ENCODE measurements around the gene TATDN2.
"Not testable (repeated sequence)": the region's sequence is repeated elsewhere in the genome, so short reads cannot be mapped to it uniquely, and the experiment has no call there.

The TATDN2 gene

DNA sequence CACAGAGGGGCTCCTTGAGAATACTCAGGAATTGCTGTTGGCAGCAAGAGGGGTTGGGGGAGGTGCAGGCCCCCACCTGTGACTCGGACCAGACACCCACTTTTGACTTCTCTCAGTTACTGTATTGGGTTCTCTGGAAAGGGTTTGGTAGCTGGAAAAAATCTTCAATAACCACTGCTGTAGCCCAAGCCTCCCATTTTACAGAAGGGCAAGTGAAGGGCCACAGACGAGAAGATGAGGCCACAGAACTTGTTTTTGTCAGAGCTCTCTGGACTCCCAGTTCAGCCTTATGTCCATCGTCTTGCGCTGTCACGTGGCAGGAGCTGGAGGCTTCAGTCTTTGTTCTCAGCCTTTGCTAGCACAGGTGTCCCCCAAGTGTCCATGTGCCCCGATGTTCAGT is 12.7 kb upstream of the TATDN2 start:
- no peak for DNase-seq

DNA sequence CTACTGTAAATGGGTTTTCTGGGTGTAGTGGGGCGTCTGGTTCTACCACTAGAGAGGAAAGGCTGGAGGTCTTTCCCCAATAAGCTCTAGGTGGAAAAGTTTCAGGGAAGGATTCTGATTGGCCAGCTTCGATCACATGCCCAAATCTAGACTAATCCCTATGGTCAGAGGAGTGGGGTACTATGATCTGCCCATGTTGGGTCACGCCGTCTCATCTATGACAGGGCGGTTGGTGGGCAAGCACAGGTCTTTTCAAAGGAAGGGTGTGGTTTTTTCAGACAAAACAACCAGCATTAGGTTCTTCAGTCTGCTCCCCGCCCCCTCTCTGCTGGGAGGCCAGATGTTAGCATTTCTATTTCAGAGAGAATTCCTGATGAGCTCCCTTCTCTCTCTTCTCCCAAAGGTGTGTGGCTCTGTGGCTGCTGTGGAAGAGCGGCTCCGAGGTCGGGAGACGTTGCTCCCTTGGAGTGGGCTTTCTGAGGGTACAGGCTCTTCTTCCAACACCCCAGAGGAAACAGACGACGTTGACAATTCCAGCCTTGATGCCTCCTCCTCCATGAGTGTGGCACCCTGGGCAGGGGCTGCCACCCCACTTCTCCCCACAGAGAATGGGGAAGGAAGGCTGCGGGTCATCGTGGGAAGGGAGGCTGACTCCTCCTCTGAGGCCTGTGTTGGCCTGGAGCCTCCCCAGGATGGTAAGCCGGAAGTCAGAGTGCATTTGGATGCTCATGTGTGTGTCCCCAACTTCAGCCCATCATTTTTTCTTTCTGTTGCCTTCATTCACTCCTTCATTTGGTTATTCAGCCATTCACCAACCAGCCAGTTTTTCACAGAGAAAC is 9.7 kb upstream of the TATDN2 start:
- DNase-seq, result no peak

DNA sequence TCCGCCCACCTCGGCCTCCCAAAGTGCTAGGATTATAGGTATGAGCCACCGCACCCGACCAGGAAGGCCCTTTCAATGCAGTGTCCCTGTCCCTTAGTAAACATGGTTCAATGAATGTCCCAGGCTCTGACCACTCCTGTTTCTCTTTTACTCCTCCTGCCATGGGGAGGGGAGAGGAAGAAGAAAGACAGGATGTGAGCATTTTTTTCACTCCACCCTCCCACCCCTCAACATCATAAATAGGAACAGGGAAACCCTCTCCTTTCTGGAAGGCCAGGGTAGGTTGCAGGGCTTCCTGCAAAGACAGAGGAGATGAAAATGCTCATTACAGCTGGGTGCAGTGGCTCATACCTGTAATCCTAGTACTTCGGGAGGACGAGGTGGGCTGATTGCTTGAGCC is 7.5 kb upstream of the TATDN2 start:
- no peak for DNase-seq

DNA sequence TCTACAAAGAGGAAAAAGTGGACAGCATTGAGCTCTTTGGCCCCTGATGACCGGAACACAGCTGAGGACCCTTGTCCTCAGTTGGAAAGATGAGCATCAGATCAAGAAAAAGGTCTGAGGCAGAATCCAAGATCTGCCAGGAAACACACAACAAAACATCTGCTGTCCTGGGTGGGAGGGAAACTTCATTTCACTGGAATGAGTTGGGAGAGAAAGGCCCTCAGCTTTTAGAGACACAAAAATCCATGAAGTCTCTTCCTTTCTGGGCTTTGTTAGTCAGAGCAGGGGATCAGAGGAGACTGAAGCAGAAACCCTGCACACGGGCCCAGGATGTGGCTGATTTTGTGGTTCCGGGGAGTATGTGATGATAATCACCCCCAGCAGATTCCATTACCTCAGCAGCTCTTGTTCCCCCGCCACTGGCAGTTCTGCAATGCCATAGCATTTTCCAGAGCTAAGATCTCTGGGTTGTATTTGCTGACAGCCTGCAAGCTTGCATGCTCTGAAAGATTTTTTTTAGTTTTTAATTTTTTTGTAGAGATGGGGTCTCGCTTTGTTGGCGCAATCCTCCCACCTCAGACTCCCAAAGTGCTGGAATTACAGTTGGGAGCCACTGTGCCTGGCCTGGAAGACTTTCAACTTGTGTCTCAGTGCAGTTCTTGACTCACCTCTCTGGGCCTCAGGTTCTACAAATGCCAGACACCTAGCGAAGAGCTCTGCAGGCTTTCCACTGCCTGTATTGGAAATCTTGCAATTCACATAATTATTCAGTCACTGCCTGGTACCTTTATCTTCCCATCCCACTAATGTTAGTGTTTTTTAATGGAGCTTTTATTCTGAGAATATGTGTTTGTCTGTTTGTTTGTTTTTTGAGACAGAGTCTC is 5.8 kb upstream of the TATDN2 start:
- DNase-seq, result peak; percentile 65

DNA sequence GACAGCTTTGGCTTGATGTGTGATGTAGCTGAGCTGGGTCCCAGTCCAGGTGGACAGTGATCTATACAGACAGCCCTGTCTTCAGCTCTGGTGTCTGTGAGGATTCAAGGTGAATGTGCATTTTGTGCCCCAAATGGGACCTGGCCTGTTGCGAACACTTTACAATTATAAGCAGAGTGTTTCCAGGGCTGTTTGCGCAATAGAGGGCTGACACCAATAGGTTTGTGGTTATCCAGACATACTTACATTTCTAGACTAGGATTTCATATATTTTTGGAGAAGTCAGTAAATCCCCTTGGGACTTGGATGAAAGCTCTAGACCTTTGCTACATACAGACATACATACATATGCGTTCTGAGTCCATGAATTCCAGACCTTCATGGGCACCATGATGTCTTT is 4.2 kb upstream of the TATDN2 start:
- no peak for DNase-seq

DNA sequence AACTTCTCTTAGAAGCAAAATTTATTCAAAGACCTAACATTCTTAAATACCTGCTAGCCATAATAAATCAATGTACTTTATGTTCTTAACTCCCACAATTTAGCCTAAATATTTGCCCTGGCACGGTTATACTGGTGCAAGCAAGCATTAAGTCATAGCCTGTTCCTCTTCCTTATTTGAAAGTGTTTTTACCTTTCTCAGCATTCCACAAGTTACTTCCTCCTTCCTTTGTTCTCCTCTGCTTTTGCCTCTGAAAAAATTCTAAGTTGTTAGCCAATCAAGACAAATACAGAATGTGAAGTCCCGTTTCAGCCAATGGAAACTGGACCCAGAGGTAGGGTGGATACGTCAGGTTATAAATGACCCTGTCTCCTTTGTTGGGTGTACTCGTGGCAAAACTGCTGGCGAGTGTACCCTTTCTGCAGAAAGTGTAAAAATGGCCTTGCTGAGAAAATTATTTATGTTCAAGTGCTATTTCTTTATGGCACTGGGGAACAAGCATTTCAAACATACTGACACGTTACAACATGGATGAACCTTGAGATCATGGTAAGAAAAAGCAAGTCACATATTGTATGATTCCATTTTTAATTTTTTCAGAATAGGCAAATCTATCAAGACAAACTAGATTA is 3.1 kb upstream of the TATDN2 start:
- no peak for DNase-seq

DNA sequence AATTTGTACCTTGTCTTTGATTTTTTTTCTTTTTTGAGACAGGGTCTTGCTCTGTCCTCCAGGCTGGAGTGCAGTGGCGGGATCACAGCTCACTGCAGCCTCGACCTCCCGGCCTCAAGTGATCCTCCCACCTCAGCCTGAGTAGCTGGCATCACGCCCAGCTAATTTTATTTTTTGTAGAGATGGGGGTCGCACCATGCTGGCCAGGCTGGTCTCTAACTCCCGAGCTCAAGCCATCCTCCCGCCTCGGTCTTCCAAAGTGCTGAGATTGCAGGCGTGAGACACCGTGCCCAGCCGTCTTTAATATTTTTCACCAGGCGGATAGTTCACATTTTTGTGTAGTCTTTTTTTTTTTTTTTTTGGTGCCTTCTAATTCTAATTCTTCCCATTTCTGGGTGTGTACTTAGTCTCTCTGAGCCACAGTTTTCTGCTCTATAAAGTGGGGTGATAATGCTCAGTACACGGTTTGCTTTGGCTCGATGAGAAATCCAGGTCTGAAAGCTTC is 528 bp upstream of the TATDN2 start:
- DNase-seq, result no peak

DNA sequence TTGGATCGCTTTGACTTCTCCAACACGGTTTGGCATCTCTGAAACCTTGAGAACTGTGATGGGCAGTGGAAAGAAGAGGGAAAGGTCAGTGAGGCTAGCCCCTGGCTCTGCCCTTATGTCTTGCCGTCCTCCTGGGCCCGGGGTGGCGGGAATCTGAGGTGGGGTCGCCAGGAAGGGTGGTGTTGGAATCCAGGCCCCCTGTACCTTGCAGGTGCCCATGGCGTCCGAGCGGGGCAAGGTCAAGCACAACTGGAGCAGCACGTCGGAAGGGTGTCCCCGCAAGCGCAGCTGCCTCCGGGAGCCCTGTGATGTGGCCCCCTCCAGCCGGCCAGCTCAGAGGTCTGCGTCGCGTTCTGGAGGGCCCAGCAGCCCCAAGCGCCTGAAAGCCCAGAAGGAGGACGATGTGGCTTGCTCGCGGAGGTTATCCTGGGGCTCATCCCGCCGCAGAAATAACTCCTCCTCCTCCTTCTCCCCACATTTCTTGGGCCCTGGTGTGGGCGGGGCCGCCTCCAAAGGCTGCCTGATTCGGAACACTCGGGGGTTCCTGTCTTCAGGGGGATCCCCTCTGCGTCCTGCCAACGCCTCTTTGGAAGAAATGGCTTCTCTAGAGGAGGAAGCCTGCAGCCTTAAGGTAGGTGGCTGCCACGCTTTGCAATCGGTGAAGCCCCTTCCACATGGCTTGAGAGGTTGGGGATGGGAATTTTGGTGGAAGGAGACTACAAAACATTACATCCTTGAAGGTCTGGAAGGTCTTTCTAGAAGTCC is 907 bp downstream of the TATDN2 start:
- DNase-seq, result peak; percentile 25

DNA sequence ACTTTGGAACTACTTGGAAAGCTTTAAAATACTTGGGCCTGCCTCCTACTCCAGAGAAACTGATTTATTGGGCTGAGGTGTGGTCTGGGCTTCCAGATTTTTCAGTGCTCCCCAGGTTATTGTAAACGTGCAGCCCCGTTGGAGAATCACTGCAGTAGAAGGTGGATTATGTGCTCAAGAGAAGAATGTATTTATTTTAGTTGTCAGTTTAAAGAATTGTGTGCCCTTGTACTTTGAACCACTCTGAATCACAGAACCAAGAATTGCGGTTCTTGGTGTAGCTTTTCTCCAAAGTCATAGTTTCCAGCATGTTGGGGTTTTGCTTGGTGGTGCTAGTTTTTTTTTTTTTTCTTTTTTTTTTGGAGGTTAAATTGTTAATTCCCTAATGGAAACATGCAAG is 1.6 kb downstream of the TATDN2 start:
- DNase-seq, result no peak

DNA sequence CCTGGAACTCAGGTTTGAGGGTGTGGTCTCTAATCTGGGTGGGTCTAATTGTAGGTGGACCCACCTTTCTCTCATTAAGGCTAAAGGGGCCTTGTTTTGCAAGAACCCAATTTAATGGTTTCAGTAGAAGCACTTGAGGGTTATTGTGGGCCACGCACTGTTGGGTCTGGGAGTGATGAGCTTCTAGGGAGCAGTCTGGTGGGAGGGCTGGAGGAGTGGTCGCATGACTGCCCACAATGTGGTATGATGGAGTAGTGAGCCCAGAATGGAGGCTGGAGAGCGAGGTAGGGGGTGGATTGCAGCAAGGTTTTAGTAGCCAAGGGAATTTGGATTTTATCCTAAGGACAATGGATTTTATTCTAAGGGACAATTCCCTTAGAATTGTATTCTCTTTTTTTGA is 2.7 kb downstream of the TATDN2 start:
- no peak for DNase-seq

DNA sequence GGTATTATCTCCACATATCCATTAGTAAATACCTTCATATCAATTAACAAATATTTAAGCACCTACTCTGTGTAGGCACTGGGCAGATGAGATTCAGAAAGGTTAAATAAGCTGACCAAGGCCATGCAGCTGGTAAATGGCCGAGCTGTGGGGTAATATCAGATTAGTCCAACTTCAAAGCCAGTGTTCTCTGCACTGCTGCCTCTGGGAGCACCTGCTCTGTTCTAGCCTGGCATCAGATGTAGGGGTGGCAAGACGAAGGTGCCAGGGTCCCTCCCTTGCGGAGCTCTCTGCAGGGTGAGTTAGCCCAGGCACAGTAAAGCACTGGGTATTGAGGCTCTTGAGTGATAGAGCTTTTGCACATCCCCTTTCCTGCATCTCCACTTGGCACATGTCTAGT is 5.5 kb downstream of the TATDN2 start:
- DNase-seq, result no peak

DNA sequence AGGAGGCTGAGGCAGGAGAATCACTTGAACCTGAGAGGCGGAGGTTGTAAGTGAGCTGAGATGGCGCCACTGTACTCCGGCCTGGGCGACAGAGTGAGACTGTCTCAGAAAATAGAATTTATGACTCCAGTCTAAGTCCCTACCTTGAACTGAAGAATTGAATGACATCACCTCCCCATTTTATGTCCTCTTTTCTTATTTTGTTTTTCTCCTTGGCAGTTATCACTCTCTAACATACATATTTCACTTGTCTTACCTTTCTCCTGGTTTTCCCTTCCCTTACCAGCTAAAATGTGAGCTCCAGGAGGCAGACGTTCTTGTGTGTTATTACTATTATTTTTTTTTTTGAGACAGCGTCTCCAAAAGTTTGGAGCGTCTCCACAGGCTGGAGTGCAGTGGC is 7.6 kb downstream of the TATDN2 start:
- no peak for DNase-seq

DNA sequence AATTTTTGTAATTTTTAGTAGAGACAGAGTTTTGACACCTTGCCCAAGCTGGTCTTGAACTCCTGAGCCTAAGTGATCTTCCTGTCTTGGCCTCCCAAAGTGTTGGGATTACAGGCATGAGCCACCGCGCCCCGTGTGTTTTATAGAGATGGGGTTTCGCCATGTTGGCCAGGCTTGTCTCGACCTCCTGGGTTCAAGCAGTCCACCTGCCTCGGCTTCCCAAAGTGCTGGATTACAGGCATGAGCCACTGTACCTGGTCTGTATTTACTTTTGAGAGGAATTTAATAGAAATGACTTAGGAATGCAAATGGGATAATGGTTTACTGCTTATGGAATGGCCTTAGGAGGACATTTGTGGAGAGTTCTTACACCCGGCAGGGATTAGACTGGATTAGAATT is 10.8 kb downstream of the TATDN2 start:
- no peak for DNase-seq

DNA sequence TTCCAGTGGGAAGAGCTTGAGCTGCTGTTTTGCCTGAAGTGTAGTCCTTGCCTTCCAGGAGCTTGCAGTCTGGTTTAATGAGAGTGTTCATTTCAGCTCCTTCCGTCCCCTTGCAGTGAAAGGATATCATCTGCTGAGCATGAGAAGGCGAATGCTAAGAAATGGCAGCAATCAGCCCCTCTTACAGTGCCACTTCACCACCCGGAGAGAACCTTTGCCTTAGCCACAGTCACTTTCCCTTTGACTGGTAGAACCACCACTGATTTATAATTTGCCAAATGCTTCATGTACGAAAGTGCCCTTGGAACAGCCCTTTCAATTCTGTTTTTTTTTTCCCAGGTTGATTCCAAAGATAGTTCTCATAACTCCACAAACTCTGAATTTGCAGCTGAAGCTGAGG is 11.5 kb downstream of the TATDN2 start:
- DNase-seq, result no peak

DNA sequence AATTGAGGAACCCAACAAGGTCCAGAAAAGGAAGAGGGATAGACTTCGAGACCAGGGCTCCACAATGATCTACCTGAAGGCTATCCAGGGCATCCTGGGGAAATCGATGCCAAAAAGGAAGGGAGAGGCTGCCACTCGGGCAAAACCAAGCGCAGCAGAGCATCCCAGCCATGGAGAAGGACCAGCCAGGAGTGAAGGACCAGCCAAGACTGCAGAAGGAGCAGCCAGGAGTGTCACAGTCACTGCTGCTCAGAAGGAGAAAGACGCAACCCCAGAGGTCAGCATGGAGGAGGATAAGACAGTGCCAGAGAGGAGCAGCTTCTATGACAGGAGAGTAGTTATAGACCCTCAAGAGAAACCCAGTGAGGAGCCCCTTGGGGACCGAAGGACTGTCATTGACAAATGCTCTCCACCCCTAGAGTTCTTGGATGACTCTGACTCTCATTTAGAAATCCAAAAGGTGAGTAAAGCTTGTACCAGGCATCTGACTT is 12.0 kb downstream of the TATDN2 start:
- DNase-seq, result no peak

DNA sequence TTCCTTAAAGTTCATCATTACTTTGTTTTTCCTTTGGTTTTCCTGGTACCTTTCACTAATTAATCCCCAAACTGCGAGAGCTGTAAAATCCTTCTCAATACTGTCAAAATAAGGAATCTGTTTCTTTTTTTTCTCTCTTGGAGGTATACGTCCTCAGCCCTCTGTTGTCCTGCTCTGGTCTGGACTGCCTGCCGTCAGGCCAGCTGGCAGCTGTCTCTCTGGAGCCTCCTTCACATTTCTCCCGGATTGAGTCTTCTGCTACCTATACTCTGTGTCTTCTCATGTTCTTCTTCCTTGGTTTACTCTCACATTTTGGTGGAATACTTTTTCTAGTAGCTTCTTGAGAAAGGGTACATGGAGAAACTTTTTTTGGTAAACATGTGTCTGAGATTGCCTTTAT is 13.8 kb downstream of the TATDN2 start:
- no peak for DNase-seq

DNA sequence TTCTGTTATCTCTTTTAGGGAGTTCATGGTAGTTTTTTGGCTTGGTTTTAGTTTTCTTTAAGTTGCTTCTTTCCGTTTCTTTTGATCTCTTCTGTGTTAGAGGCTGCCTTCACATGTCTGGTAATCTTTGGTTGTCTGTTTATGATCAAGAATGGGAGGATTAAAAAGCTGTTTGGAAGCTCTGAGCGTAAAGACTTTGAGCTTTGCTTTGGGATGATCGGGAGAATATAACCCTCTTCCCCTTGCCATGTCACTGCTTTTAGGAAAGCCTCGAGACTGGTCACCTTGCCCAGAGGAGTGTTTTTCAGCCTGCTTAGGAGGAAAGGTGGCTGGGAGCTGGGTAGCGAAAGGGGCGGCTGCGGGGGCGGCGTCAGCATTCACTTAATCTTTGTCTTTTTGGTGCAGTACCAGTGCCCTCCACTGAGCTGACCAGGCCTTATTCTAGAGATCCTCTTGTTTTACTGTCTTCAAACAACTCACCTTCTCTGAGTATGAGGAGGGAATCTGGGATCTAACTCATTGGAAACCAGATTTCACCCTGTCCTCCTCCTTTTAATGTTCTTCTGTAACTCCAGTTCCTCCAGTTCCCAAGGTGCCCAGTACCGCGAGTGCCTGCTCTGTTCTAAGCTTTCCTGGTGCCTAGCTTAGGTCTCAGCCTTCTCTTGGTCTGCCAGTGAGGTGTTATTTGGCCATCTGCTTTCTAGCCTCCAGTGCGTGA is 15.5 kb downstream of the TATDN2 start:
- peak; percentile 55 for DNase-seq

DNA sequence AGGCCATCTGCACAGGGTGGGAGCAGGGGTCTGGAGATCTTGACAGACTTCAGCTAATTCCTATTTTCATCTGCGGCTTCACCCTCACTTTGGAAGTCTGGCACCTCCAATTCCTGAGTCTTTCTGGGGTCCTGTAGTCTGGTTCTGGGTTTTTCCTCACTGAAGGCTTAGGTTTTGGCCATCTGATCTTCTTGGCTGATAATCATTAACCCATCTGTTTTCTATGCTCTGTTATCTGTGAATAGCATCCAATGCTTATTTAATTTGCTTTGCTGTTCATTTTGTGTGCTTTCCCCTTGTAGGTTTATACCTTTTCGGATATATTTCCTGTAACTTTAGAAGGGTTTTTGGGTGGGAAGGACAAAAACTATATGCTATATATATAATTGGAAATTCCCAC is 17.6 kb downstream of the TATDN2 start:
- DNase-seq, result no peak

DNA sequence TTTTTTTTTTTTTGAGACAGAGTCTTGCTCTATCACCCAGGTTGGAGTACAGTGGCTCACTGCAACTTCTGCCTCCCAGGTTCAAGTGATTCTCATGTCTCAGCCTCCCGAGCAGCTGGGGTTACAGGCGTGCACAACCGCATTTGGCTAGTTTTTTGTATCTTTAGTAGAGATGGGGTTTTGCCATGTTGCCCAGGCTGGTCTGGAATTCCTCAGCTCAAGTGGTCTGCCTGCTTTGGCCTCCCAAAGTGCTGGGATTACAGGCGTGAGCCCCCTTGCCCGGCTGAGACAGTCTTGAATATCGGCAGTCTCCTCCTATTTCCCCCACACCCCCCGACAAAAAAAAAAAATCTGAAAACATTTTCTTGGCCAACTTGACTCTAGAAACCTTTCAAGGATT is 18.7 kb downstream of the TATDN2 start:
- DNase-seq, result not testable (repeated sequence)

DNA sequence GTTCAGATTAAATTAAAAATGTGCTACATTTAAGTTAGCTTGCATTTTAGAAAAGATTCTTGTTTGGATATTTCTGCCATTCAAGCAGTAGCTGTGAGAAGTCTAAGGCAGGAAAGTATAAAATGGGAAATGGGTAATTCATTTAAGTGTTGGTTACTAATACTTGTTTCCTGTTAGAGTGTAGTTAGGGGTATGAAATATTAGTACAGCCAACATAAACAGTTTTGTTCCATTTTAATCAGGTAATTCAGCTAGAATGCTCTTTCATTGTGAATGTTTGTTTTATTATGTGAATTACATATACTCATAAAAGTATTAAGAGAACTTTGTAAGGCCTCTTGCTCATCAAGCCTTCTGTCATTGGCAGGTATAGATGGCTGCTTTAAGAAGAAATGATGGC is 19.9 kb downstream of the TATDN2 start:
- DNase-seq, result no peak

DNA sequence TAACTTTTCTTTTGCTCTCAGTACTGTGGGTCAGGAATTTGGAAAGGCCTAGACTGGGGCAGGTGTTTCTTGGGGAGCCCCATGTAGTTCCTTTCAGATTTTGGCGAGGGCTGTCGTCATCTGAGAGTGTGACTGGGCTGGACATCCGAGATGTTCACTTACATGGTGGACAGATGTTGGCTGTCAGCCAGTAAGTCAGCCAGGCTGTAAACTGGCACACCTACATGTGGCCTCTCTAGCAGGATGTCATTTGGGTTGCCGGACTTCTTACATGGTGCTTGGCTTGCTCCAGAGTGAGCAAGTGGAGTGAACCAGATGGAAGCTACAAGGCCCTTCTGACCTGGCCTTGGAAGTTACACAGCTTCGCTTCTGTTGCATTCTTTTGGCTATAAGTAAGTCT is 20.7 kb downstream of the TATDN2 start:
- no peak for DNase-seq

DNA sequence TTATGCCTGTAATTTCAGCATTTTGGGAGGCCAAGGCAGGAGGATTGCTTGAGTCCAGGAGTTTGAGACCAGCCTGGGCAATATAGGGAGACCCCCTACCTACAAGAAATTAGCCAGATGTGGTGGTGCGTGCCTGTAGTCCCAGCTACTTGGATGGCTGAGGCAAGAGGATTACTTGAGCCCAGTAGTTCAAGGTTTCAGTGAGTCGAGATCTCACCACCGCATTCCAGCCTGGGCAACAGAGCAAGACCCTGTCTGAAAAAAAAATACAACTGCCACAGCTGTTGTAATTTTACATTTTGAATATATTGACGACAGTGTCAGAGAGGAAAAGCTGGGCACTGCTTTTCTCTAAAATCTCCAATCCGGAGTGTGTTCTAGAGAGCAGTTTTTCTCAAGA is 21.2 kb downstream of the TATDN2 start:
- DNase-seq, result no peak

Measured in activated effector memory CD4-positive, alpha-beta T cell treated with Interleukin-2 at 50 U/mL for 16 hours (primary cell).